Heart left ventricle (tissue), 13 donors: Measurements from ENCODE around the gene SIN3A.

ENCODE experiments used
- POLR2A ChIP-seq, 2 donors: fragments of 450-650 bp; IDR thresholded peaks; one replicate each; pipeline ENCODE4 v1.6.1; 2017; ENCODE audit warnings: antibody characterized with exemption in 2 of 2, mild to moderate bottlenecking in 2 of 2, moderate library complexity in 2 of 2
- TF ChIP-seq, protein P1 (sequence below), 12 donors: fragments of 200-600 bp; sonication (generic) in 4 of 12; IDR thresholded peaks; one replicate each; pipeline versions ENCODE4 v1.5.0 to v1.8.0; 2018 to 2022; ENCODE audit warnings: antibody characterized with exemption in 12 of 12, mild to moderate bottlenecking in 5 of 12
- donor health status: ischemic (EF 13 %, LVEDD 7.1; RV severe dilation, severe dysfunction).
- donor health status: DM: no; HTN: yes; CAD: no.
- donor health status: DM: no; HTN: no; CAD: no.
- donor health status: ischemic (EF 25% LVEDD 6.9; RV normal size, moderate dysfunction).
- donor health status: ischemic (EF 25% LVEDD 5.7; RV mildly dilated, moderate dysfunction).
- donor health status: ischemic (EF 35%, LVEDD 5.7; RV mildly dilated, moderate dysfunction).
- donor health status: nonischemic (EF 11% LVEDD 7.7; RV severe dilation, severe dysfunction).
- donor health status: DM: yes; HTN: yes; CAD: no.
- donor health status: PGD.
- donor health status: ischemic (EF 29% LVEDD 5.4; RV normal size, mild dysfunction).
- donor health status: nonischemic (EF 23%, LVEDD 6.1; RV moderate dilation, normal function).

DNA sequence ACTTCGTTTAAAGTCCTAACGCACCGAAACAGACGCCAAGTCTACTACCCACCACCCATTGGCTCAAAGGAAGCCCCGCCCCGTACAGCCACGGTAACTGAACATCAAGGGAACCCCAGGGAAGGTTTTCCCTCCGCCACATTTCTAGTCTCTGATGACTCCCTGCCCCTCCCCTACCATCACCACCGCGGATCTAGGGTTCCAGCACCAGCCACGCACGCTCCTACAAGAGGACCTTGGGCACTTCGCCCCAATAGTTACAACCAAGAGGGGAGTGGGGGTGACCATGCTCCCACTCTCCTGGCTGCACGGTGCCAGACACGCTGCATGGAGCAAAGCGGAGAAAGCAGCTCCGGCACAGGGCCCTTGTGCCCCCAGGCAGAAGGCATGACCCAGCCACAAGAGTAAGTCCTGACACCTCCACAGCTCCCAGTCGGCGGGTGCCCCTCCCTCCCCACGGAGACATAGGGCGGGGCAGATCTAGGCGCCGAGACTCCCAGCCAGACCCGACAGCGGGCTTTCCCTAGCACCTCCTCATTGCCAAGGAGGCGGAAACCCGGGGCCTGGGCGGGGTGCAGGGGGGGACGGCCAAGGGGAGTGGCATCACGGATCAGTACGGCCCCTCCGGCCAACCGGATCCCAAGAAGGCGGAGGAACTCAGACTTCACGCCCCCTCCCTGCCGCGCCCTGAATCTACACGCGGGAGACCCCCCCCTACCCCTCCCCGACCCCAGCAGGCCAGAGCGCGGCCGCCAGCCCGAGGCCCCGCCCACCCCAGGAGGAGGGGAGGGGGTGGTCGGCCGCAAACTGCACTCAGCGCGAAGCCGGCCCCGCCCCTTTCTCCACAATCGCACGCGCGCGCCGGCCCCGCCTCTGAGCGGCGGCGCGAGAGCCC, 936 bp downstream of the SIN3A start:
- TF ChIP-seq, protein P1, sequence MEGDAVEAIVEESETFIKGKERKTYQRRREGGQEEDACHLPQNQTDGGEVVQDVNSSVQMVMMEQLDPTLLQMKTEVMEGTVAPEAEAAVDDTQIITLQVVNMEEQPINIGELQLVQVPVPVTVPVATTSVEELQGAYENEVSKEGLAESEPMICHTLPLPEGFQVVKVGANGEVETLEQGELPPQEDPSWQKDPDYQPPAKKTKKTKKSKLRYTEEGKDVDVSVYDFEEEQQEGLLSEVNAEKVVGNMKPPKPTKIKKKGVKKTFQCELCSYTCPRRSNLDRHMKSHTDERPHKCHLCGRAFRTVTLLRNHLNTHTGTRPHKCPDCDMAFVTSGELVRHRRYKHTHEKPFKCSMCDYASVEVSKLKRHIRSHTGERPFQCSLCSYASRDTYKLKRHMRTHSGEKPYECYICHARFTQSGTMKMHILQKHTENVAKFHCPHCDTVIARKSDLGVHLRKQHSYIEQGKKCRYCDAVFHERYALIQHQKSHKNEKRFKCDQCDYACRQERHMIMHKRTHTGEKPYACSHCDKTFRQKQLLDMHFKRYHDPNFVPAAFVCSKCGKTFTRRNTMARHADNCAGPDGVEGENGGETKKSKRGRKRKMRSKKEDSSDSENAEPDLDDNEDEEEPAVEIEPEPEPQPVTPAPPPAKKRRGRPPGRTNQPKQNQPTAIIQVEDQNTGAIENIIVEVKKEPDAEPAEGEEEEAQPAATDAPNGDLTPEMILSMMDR (IDR thresholded peaks at IDR 0.05), result peak in 2 of 12 donors; percentile 22 to 38
- no peak for TF ChIP-seq POLR2A (IDR thresholded peaks at IDR 0.05)
